ENCODE data around the gene PLD5. TPM values are rescaled to one million over a fixed set of nuclear protein-coding genes. Genes with fewer than 3 reads are reported as not detected.

The PLD5 gene
- total RNA-seq, 1 donor from 2014 or later: 6.6 TPM

DNA sequence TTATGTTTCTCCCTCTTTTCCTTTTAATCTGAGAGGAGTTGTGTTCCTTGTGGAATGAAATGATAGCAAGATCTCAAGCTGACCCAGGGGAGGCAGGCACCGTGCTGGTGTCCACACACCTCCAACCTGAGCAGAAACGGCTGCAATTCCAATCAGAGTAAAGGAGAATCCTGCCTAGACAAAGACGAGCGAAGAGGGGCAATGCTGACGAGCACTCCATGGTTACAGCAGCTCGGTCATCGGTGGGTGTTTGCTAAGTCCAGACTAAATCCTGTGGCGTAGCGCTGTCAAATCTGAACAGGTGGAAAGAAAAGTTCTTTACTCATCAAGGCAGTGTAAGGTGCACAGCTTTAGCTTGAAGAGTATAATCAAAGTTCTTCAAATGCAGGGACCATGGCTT, 74.8 kb downstream of the PLD5 start:
- intact Hi-C loops (cut with DNase I): no loop called here
- DNase-seq (ENCODE audit: low spot score in 2 of 2): no peak
- H3K4me3 ChIP-seq: no peak overlapping the region
- TF ChIP-seq, protein P1, sequence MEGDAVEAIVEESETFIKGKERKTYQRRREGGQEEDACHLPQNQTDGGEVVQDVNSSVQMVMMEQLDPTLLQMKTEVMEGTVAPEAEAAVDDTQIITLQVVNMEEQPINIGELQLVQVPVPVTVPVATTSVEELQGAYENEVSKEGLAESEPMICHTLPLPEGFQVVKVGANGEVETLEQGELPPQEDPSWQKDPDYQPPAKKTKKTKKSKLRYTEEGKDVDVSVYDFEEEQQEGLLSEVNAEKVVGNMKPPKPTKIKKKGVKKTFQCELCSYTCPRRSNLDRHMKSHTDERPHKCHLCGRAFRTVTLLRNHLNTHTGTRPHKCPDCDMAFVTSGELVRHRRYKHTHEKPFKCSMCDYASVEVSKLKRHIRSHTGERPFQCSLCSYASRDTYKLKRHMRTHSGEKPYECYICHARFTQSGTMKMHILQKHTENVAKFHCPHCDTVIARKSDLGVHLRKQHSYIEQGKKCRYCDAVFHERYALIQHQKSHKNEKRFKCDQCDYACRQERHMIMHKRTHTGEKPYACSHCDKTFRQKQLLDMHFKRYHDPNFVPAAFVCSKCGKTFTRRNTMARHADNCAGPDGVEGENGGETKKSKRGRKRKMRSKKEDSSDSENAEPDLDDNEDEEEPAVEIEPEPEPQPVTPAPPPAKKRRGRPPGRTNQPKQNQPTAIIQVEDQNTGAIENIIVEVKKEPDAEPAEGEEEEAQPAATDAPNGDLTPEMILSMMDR (IDR thresholded peaks at IDR 0.05): no peak
- H3K4me1 ChIP-seq: no peaks in the 10 kb centered on the region
- H3K9me3 ChIP-seq: no peaks in the 10 kb centered on the region
- H3K27me3 ChIP-seq: no peaks in the 10 kb centered on the region
- H3K36me3 ChIP-seq: no peaks in the 10 kb centered on the region
- H3K27ac ChIP-seq: no peak overlapping the region

- intact Hi-C loops (cut with DNase I): no loop called here
Observed at GRCh38 chr1:242448910-242449645, 75.4 kb downstream of the PLD5 start.

DNA sequence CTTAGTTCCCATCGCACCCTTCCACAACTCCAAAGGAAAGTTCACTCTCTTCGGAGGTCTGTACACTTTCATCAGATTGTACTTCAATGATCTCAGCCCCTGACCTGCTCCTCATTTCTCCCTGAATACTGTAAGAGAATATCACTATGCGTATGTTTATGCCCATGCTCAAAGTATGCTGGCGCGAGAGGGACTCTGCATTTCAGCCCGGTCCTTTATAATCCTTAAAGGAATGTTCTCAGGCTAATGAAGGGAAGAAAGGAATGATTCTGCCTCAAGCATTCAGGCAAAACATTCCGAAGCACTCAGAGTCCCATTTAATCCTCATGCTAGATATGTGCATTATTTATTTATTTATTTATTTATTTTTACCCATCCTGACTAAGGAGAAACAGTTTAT, 76.8 kb downstream of the PLD5 start:
- TF ChIP-seq, protein P1 (IDR thresholded peaks at IDR 0.05): no peak
- H3K27ac ChIP-seq: no peak overlapping the region

More at GRCh38 chr1:242448910-242449645, 75.4 kb downstream of the PLD5 start:
- no peak overlapping the region for H3K27ac ChIP-seq
- H3K27me3 ChIP-seq: no peaks in the 10 kb centered on the region
- TF ChIP-seq, protein P1 (IDR thresholded peaks at IDR 0.05): no peak
- no peaks in the 10 kb centered on the region for H3K9me3 ChIP-seq
- no peak overlapping the region for H3K4me3 ChIP-seq
- no peak for DNase-seq (ENCODE audit: low spot score in 2 of 2)
- H3K36me3 ChIP-seq: no peaks in the 10 kb centered on the region
- no peaks in the 10 kb centered on the region for H3K4me1 ChIP-seq

DNA sequence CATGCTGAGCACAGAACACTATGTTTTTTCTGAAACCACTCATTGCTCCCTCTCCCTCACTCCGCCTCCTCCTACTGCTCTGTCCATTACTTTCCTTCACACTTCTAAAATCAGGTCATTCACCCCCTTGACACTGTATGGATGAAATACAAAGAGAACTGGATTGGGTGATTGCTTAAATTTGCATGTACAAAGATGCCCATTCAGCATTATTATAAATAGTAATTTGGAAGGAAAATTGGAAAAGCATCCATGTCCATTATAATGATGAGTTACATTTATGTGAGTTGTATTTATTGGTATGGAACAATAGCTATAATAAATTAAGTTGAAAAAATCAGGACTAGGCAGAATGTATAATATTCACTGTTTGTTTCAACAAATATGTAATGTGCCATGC, 83.7 kb downstream of the PLD5 start:
- TF ChIP-seq, protein P1 (IDR thresholded peaks at IDR 0.05): no peak
- intact Hi-C loops (cut with DNase I): no loop called here
- H3K27me3 ChIP-seq: no peaks in the 10 kb centered on the region
- no peaks in the 10 kb centered on the region for H3K4me1 ChIP-seq
- H3K36me3 ChIP-seq: no peaks in the 10 kb centered on the region
- no peaks in the 10 kb centered on the region for H3K9me3 ChIP-seq
- no peak overlapping the region for H3K27ac ChIP-seq
- no peak for DNase-seq (ENCODE audit: low spot score in 2 of 2)
- H3K4me3 ChIP-seq: no peak overlapping the region

More for the DNA sequence above, 76.8 kb downstream of the PLD5 start:
- no peak for DNase-seq (ENCODE audit: low spot score in 2 of 2)
- intact Hi-C loops (cut with DNase I): no loop called here
- Histone ChIP-seq H3K9me3 (no peaks in the 10 kb centered on the region), H3K4me3 (no peak overlapping the region), H3K36me3 (no peaks in the 10 kb centered on the region), H3K4me1 (no peaks in the 10 kb centered on the region), H3K27me3 (no peaks in the 10 kb centered on the region)

DNA sequence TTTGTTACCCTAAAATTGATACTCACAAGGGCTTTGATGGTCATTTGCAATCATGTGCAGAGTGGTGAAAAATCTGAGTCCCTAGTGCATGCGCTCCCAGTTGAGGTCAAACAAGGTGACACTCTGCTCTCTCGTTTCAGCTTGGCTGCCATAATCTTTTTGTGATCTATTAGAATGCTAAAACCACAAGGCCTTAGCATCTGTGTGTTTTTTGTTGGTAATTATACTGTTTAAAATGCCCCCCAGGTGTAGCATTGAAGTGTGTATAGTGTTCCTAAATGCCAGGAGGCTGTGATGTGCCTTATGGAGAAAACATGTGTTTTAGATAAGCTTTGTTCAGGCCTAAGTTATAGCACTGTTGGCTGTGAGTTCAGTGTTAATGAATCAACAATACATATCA, 89.3 kb downstream of the PLD5 start:
- Histone ChIP-seq H3K4me3 (no peak overlapping the region), H3K9me3 (no peaks in the 10 kb centered on the region), H3K27me3 (no peaks in the 10 kb centered on the region), H3K27ac (no peak overlapping the region), H3K4me1 (no peaks in the 10 kb centered on the region), H3K36me3 (peaks cover 0 to 14% of the 10 kb centered on the region in 2 donors)
- intact Hi-C loops (cut with DNase I): no loop called here
- no peak for DNase-seq (ENCODE audit: low spot score in 2 of 2)
- TF ChIP-seq, protein P1 (IDR thresholded peaks at IDR 0.05): no peak
